Measurements from ENCODE around the gene RAB44.

DNA sequence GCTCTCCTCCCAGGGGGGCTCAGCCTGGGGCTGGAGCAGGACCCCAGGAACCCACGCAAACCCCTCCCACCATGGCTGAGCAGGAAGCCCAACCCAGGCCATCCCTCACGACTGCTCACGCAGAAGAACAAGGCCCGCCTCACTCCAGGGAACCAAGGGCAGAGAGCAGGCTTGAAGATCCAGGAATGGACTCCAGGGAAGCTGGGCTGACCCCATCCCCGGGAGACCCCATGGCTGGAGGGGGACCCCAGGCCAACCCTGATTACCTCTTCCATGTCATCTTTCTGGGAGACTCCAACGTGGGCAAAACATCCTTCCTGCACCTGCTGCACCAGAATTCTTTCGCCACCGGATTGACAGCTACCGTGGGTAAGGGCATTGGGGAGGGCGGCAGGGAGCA, 24.7 kb downstream of the RAB44 start:
- TF ChIP-seq, protein P1, sequence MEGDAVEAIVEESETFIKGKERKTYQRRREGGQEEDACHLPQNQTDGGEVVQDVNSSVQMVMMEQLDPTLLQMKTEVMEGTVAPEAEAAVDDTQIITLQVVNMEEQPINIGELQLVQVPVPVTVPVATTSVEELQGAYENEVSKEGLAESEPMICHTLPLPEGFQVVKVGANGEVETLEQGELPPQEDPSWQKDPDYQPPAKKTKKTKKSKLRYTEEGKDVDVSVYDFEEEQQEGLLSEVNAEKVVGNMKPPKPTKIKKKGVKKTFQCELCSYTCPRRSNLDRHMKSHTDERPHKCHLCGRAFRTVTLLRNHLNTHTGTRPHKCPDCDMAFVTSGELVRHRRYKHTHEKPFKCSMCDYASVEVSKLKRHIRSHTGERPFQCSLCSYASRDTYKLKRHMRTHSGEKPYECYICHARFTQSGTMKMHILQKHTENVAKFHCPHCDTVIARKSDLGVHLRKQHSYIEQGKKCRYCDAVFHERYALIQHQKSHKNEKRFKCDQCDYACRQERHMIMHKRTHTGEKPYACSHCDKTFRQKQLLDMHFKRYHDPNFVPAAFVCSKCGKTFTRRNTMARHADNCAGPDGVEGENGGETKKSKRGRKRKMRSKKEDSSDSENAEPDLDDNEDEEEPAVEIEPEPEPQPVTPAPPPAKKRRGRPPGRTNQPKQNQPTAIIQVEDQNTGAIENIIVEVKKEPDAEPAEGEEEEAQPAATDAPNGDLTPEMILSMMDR (IDR thresholded peaks at IDR 0.05 in 2 of 3, conservative IDR thresholded peaks at IDR 0.05 in 1 of 3; ENCODE audit: borderline replicate concordance in 1 of 3, insufficient read depth in 1 of 3, low read depth in 2 of 3, low read length in 2 of 3) = no peak
- TF ChIP-seq ZBTB33 (IDR thresholded peaks at IDR 0.05; ENCODE audit: extremely low read depth, insufficient replicate concordance, low read length) = no peak
- no peak for TF ChIP-seq YY1 (IDR thresholded peaks at IDR 0.05; ENCODE audit: extremely low read depth, insufficient replicate concordance, low read depth, low read length)
- TF ChIP-seq ELF1 (IDR thresholded peaks at IDR 0.05; ENCODE audit: borderline replicate concordance, low read depth) = no peak
- TF ChIP-seq FOSL1 (IDR thresholded peaks at IDR 0.05; ENCODE audit: low read depth) = no peak
- TF ChIP-seq RAD21 (IDR thresholded peaks at IDR 0.05; ENCODE audit: low read depth) = no peak
- TF ChIP-seq, protein P2, sequence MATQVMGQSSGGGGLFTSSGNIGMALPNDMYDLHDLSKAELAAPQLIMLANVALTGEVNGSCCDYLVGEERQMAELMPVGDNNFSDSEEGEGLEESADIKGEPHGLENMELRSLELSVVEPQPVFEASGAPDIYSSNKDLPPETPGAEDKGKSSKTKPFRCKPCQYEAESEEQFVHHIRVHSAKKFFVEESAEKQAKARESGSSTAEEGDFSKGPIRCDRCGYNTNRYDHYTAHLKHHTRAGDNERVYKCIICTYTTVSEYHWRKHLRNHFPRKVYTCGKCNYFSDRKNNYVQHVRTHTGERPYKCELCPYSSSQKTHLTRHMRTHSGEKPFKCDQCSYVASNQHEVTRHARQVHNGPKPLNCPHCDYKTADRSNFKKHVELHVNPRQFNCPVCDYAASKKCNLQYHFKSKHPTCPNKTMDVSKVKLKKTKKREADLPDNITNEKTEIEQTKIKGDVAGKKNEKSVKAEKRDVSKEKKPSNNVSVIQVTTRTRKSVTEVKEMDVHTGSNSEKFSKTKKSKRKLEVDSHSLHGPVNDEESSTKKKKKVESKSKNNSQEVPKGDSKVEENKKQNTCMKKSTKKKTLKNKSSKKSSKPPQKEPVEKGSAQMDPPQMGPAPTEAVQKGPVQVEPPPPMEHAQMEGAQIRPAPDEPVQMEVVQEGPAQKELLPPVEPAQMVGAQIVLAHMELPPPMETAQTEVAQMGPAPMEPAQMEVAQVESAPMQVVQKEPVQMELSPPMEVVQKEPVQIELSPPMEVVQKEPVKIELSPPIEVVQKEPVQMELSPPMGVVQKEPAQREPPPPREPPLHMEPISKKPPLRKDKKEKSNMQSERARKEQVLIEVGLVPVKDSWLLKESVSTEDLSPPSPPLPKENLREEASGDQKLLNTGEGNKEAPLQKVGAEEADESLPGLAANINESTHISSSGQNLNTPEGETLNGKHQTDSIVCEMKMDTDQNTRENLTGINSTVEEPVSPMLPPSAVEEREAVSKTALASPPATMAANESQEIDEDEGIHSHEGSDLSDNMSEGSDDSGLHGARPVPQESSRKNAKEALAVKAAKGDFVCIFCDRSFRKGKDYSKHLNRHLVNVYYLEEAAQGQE (IDR thresholded peaks at IDR 0.05; ENCODE audit: low read depth) = no peak
- TF ChIP-seq POLR2A (IDR thresholded peaks at IDR 0.05; ENCODE audit: borderline replicate concordance, extremely low read depth, insufficient read depth, insufficient read length) = no peak
- no peak for TF ChIP-seq EZH2 (IDR thresholded peaks at IDR 0.05)
- TF ChIP-seq CEBPB (IDR thresholded peaks at IDR 0.05; ENCODE audit: low read depth) = no peak
- TF ChIP-seq, protein P3, sequence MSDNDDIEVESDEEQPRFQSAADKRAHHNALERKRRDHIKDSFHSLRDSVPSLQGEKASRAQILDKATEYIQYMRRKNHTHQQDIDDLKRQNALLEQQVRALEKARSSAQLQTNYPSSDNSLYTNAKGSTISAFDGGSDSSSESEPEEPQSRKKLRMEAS (IDR thresholded peaks at IDR 0.05) = no peak

Data from HCT116 (cell line).